SK-N-SH treated with all-trans-retinoic acid at 6 μM for 48 hours (cell line): ENCODE measurements around the gene FLT4.

ENCODE experiments used
- TCF4 ChIP-seq: fragments of 250-450 bp; sonication (Bioruptor Pico); IDR thresholded peaks from 2 replicates; pipeline ENCODE4 v1.8.0; 2021; ENCODE audit warnings: mild to moderate bottlenecking, moderate library complexity, borderline replicate concordance
- ZFP30 ChIP-seq: fragments of 450-650 bp; formaldehyde crosslinking; IDR thresholded peaks from 2 replicates; pipeline ENCODE4 v1.5.0; 2022; ENCODE audit warnings: mild to moderate bottlenecking, moderate library complexity
- TF ChIP-seq, protein P1 (sequence below): fragments of 250-450 bp; sonication (Bioruptor Pico); IDR thresholded peaks from 2 replicates; pipeline ENCODE4 v1.8.0; 2021; ENCODE audit warnings: low read depth, mild to moderate bottlenecking, moderate library complexity, borderline replicate concordance
- TF ChIP-seq, protein P2 (sequence below): fragments of 250-450 bp; sonication (Bioruptor Pico); IDR thresholded peaks from 2 replicates; pipeline ENCODE4 v1.8.0; 2020; ENCODE audit warnings: mild to moderate bottlenecking, moderate library complexity, borderline replicate concordance

DNA sequence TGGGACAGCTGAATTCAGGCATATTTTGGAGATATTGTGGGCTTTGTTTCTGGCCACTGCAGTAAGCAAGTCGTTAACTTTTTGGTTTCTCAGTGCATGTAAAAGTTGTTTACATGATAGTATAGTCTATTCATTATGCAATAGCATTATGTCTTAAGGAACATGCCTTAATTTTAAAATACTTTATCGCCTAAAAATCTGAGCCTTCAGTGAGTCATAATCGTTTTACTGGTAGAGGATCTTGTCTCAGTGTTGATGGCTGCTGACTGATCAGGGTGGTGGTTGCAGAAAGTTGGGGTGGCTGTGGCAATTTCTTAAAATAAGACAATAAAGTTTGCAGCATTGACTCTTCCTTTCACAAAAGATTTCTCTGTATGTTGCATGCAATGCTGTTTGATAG is 63.2 kb downstream of the FLT4 start:
- TF ChIP-seq, protein P1, sequence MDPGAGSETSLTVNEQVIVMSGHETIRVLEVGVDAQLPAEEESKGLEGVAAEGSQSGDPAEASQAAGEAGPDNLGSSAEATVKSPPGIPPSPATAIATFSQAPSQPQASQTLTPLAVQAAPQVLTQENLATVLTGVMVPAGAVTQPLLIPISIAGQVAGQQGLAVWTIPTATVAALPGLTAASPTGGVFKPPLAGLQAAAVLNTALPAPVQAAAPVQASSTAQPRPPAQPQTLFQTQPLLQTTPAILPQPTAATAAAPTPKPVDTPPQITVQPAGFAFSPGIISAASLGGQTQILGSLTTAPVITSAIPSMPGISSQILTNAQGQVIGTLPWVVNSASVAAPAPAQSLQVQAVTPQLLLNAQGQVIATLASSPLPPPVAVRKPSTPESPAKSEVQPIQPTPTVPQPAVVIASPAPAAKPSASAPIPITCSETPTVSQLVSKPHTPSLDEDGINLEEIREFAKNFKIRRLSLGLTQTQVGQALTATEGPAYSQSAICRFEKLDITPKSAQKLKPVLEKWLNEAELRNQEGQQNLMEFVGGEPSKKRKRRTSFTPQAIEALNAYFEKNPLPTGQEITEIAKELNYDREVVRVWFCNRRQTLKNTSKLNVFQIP (CRISPR knock-in tag): no peak
- no peak for TF ChIP-seq ZFP30 (CRISPR knock-in tag)
- TF ChIP-seq, protein P2, sequence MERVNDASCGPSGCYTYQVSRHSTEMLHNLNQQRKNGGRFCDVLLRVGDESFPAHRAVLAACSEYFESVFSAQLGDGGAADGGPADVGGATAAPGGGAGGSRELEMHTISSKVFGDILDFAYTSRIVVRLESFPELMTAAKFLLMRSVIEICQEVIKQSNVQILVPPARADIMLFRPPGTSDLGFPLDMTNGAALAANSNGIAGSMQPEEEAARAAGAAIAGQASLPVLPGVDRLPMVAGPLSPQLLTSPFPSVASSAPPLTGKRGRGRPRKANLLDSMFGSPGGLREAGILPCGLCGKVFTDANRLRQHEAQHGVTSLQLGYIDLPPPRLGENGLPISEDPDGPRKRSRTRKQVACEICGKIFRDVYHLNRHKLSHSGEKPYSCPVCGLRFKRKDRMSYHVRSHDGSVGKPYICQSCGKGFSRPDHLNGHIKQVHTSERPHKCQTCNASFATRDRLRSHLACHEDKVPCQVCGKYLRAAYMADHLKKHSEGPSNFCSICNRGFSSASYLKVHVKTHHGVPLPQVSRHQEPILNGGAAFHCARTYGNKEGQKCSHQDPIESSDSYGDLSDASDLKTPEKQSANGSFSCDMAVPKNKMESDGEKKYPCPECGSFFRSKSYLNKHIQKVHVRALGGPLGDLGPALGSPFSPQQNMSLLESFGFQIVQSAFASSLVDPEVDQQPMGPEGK: no peak
- TF ChIP-seq TCF4 (CRISPR knock-in tag): no peak
